GM19467 (cell line): ENCODE data around the gene C19orf25.
"Not testable (repeated sequence)": the region's sequence is repeated elsewhere in the genome, so short reads cannot be mapped to it uniquely, and the experiment has no call there.

Experiments used
- ATAC-seq: cut with Tn5 transposase; IDR thresholded peaks from one replicate; pipeline ENCODE4 v1.9.1; 2021; ENCODE audit warnings: mild to moderate bottlenecking, moderate library complexity; ENCODE audit not compliant: unreplicated experiment

C19orf25 gene

DNA sequence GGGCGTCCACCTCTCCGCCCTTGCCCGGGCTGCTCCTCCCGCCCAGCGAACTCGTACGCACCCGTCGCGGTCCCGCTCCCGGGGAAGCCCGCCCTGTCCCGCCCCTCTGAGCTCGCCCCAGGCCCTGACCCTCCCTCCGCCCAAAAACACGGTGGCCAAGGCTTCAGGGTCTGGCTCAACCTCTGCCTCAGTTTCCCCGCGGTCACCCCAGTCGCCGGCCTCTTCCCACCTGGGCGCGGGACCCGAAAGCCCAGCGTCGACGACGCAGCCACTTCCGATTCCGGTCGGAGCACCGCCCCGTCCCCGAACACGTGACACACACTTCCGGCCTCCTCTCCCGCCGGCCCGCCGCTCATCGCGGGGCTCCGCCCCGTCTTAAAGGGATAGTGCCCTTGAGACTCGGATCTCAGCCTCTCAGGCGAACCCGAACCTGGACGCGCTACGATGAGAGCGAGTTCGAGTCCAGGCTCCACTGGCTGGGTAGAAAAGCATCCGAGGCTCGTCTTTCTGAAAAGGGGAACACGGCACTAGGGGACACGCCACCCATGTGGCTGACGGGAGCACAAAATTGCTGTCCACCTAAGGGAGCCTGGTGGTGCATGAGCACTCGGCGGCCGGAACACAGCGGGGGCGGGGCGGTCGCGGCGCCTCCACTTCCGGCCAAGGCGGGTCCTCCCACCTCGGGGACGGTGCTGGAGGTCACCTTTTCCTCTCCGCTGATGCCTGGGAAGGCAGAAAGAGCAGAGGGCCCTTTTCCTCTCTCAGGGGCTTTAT lies at the start of gene C19orf25:
C19orf25 (minus strand) TSS at position 282 of the 774 bp plus-strand sequence. CDS start 312 bp downstream, outside the sequence.
- ATAC-seq: peak; percentile 66

DNA sequence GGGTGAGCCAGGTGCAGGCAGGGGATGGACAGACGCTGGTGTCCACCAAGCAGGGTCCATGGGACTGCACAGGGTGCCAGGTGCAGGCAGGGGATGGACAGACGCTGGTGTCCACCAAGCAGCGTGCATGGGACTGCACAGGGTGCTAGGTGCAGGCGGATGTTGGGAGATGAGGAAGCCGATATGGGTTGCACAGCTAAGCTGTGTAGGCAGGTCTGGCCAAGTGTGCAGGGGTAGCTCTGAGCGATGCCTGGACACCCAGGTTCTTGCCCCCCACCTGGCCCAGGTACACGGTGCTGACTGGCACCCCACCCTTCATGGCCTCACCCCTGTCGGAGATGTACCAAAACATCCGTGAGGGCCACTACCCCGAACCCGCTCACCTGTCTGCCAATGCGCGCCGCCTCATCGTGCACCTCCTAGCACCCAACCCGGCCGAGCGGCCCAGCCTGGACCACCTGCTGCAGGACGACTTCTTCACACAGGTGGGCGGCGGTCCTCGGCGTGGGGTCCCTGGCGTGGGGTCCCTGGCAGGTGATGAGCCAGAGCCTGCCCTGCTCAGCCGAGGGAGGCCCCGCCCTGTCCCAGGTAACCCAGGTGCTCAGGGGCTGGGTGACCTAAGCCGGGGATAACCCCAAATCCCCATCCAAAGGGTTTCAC lies 48.8 kb upstream of the C19orf25 start:
- no peak for ATAC-seq

DNA sequence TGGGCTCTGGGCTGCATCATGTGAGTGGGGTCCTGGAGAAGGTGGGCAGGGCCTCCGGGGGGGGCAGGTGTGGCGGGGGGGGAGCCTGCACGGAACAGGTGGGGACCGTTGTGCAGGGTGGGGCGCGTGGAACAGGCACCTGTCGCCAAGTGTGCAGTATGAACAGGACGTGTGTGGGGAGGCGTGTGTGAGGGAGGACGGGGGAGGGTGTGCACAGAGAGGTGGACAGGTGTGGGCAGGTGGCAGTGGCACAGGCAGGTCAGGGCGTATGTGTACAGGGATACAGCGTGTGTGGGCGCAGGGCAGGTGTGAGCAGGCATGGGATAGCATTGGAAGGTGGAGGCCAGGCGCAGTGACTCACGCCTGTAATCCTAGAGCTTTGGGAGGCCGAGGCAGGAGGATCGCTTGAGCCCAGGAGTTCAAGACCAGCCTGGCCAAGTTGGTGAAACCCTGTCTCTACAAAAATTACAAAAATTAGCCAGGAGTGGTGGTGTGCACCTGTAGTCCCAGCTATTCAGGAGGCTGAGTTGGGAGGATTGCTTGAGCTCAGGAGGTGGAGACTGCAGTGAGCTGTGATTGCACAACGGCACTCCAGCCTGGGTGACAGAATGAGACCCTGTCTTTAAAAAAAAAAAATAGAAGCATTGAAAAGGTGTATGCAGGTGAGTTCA lies 48.1 kb upstream of the C19orf25 start:
- ATAC-seq: no peak

DNA sequence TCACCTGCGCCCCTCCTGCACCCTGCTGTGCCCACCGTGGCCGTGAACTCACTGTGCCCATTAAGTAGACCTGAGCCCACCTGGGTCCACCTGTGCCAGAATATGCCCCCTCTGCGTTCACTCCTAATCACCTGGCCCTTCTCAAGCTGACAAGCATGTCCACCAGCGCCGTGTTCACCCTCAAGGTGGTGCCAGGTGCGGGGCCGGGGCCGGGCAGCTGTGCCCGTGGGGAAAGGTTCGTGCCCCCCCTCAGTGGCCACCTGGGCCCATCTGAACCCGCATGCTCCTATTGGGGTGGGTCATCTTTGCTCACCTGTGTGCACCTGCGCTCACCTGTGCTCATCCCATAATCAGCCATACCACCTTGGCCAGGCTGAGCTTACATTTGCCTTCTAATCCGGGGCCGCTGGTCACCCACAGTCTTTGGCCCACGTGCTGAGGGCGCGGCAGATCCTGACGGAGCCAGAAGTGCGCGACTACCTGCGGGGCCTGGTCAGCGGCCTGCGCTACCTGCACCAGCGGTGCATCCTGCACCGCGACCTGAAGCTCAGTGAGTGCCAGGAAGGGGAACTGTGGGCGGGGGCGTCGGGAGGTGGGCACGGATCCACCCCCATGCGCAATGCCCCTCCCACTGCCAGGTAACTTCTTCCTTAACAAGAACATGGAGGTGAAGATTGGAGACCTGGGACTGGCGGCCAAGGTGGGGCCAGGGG lies 47.2 kb upstream of the C19orf25 start:
- no peak for ATAC-seq

DNA sequence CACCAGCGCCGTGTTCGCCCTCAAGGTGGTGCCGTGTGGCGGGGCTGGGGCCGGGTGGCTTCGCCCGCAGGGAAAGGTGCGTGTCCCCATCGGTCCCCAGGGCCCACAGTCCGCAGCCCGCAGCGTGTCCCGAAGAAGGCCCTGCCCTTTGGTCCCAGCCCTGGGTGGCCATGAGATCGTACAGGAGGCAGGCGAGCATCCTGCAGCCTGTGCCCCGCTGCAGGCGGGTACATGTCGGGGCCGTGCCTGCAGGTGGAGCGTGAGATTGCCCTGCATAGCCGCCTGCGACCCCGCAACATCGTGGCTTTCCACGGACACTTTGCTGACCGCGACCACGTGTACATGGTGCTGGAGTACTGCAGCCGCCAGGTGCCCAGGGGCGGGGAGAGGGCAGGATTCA lies 46.3 kb upstream of the C19orf25 start:
- no peak for ATAC-seq

DNA sequence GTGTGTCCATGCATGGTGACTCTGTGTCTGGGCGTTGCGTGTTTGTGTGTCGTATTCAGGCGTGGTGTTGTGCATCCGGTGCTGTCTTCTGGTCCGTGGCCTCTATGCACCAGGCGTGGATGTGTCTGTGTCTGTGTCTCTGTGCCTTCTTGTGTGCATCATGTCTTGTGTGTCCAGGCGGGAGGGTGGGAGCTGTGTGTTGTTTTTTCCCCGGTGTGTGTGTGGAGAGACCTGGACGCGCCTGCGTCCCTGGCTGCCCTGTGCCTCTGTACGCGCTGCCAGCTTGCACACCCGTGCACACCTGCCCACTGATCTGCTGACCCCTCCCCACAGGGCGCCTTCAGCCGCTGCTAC lies 45.9 kb upstream of the C19orf25 start:
- no peak for ATAC-seq

DNA sequence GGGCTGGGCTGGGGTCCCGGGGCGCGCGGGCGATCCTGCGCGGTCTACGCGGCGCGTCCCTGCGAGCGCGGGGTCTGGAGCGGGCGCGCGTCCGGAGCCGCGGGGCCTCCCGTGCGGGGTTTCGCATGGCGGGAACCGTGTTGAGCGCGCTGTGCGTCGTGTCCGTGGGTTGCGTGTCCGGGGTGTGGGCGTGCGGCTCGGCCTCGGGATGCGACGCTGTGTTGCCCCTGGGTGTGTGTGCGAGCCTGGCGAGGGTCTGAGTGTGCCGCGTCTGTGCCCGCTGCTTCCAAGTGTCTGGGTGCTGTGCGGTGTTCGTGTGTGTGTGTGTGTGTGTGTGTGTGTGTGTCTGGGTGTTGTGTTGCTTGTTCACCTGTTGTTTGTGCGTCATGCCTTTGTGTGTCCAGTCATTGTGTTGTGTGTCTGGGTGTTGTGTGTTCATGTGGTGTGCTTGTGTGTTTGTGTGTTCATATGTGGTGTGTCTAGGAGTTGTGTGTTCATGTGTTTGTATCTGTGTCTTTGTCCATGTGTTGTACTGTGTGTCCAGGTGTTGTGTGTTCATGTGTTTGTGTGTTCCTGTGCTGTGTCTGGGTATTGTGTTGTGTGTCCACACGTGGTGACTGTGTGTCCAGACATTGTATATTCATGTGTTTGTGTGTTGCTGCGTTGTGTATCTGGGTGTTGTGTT lies 45.4 kb upstream of the C19orf25 start:
- no peak for ATAC-seq

DNA sequence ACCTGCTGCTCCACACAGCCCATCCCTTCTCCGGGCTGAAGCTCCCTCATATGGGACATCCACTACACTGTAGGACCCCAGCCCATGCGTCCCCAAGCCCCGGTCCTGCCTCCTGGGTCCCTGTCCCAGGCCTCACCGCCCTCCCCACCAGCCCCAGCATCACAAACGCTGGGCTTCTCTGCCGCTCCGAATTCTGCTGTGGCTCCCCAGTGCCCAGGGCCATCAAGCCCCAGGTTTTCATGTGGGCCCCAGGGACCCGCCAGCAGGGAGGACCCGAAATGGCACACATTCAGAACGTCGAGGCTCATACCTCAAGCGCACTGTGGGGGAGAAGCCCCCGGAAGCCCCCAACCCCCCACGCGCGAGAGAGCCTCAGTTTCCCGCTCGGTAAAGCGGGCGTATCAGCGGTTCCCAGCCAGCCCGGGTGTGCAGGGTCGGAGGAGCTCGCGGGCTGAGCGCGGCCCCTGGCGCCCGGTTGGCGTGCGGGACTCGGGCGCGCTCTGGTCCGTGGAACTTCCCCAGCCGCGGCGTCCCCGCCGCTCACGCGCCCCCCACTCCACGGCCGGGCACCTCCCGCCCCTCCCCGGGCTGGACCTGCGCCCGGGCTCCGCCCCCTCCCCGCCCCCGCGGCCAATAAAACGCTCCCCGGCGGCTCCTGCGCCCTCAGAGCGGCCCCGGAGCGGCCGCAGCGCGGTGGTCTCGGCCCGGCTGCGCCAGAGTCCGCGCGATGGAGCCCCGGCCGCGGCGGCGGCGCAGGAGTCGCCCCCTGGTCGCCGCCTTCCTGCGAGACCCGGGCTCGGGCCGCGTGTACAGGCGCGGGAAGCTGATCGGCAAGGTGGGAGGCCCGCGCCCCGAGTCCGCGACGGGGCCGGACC lies 44.6 kb upstream of the C19orf25 start, which contains the start of gene PLK5:
PLK5 (plus strand) TSS at position 666 of the 875 bp plus-strand sequence. CDS start 2,920 bp downstream, outside the sequence.
- no peak for ATAC-seq

DNA sequence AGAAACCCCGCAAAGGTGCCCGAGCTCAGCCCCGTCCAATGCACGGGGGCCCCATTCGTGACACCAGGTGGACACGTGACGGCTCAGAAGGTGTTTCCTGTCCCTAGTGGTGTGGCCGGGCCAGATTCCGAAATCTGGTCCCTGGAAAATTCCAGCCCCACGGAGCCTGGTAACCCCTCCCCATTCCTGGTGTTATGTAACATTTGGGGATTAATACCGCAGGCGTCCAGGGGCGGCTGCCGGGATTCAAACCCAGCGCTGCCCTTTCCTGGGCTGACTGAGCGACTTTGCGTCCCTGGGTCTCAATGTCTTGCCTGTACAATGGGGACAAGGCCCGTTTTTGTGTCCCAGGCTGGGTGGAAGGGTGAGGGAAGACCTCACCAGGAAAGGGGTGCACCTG lies 43.8 kb upstream of the C19orf25 start:
- ATAC-seq: no peak

DNA sequence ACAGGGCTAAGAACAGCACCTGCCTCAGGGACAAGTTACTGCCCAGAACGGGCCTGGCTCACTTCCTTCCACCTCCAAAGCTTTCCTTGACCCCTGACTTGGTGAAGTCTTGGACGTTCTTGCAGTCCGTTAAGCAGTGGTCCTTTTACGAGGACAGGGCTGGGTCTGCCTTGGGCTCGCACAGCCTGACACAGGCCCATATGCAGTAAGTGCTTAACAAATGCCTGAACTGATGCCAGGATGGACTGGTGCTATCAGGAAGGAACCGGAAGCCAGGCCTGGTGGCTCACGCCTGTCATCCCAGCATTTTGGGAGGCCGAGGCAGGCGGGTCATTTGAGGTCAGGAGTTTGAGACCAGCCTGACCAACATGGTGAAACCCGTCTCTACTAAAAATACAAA lies 43.0 kb upstream of the C19orf25 start:
- ATAC-seq: no peak

DNA sequence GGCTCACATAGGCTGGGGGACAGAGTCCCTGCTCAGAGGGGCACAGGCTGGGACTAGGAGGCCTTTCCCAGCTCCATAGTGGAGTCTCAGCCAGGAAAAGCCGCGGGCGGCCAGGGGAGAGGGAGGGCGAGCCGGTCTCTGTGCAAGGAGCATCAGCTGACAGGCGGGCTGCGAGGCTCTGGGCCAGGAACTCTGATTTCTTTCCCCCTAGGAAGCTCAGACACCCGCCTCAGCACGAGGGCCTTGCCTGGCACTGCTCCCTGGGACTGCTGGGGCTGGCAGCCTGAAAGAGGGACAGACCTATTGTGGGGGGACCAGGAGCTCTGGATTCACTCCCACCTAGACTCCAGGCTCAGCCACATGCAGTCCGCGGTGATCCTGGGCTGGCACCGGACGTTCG lies 42.6 kb upstream of the C19orf25 start:
- ATAC-seq: no peak

DNA sequence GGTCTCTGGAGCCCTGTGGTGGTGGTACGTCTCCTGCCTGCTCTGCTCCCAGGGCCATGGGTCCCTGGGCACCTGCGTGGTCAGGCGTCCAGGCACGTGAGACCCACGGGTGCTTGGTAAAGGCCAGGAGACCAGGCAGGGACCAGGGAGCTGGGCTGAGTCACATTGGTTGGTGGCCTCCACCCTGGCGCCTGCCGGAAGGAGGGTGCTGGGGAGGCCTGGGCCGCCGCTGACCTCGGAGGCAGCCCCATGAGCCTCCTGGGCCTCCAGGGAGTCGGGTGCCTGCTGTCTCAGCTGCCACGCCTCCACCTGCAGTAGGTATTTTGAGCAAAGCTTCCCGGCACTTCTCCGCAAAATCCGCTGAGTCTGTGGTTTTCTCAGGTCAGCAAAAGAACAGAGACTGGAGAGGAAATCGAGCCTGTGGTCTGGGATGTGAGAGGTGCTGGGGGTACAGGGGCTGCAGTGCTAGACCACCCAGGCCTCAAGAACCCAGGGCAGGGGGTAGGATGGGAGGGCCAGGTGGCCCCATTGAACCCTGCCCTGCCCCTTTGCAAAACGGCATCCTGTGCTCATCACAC lies 41.3 kb upstream of the C19orf25 start:
- no peak for ATAC-seq

DNA sequence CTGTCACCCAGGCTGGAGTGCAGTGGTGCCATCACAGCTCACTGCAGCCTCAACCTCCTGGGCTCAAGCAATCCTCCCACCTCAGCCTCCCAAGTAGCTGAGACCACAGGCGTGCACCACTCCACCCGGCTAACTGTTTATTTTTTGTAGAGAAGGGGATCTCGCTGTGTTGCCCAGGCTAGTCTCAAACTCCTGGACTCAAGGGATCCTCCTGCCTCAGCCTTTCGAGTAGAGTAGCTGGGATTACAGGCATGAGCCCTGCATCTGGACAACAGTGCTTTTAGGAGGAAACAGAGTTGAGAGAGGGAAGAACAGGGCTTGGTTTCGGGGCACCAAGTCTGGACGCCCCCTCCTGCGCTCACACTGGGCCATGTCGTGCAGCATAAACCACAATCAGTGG lies 40.8 kb upstream of the C19orf25 start:
- not testable (repeated sequence) for ATAC-seq

DNA sequence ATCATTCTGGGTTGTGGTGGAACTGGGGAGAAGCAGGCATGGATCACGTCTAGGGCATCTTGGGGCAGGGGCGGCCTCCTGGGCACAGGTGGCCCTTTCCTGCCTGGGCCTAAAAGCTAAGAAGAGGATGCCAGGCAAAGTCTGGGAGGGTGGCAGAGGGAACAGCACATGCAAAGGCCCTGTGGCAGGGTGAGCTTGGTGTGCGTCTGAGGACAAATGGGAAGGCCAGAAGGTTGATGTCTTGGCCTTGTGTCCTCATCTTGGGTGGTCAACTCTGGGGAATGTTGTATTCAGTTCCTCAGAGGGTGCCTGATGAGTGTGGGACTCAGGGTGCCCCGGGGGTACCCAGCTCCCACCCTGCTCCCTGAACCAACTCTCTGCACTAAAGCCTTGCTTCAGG lies 39.5 kb upstream of the C19orf25 start:
- ATAC-seq: no peak

DNA sequence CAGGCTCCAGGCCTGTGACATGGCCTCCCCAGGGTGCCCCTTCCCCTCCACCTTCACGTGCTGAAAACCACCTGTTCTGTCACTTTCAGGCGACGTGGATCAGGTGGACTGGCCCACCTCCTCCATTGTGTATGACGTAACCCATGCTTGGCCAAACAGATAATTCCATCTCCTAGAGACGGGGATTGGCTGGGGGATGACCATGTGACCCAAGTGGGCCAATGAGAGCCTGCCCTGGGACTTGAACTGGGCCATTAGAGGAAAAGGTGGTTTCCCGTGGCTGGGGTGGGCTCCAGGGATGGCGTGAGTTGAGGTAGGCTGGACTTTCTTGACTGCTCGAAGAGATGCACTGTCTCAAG lies 37.4 kb upstream of the C19orf25 start:
- ATAC-seq: no peak

DNA sequence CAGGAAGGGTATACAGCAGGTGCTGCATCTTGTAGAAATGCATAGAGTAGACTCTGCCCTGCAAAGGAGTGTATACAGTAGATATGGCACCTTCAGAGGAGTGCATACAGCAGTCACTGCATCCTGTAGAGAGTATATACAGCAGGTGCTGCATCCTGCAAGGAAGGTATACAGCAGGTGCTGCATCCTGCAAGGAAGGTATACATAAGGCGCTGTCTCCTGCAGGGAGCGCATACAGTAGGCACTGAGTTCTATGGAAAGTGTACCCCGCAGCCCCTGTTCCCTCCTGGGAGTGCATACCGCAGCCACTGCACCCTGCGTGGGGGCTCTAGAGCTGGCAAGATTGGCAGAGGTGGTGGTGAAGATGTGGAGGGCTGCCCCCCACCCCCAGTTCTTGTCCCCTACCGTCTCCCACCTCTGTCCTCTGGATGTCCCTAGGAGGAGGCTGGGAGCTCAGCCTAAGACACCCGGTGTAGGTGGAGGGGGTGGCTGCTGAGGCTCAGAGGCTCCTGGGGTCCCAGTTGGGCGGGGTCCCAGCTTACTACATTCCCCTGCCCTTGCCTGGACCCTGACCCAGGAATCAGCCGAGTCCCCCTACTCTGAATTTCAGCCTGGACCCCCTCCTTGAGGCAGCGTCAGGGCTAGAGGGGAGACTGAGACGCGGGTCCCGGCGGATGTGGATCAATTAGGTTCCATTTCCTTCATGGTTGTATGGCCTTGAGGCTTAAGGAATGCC lies 36.1 kb upstream of the C19orf25 start:
- no peak for ATAC-seq

DNA sequence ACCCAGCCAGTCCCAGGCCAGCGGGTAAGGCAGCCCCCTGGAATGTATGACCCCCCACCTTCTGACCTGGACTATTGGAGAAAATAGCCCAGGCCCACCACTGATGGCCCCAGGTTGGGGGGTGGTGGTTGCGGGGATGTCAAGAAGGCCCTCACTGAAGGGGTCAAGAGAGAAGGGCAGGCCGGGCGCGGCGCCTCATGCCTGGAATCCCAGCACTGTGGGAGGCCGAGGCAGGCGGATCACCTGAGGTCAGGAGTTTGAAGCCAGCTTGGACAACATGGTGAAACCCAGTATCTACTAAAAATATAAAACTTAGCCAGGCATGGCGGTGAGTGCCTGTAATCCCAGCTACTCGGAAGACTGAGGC lies 35.3 kb upstream of the C19orf25 start:
- no peak for ATAC-seq

DNA sequence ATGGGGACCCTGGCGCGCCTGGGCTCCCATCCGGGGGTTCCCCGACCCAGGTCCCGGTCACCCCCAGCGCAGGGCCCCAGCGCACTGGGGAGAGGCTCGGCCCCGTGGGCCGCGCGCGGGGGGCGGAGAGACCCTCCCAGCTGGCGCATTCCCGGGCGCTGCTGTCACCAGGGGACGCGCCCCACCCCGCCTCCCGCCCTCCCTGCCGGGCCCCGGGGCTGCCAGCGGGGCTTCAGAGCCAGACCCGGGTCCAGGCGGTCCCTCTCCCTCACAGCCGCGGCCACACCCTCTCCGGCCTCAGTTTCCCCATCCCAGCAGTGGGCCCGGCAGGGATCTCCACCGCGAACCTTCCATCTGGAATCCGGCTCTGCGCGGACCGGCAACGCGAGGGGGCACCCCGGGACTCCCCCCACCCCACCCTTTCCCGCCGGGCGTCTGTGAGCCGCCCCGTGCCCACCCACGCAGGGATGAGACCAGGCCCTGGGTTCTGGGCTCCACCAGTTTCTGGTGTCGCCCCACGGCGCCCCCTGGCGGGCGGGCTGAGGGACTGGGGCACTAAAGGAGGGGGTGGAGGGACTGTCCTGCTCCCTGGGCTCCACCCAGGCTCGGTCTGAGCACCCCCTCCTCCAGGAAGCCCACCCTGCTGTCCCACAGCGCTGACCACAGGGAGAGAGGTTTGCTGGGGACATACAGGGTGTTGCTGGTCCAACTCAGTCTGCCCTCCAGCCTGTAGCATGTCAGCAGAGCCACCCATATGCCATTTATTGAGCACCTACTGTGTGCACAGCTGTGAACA lies 34.7 kb upstream of the C19orf25 start:
- ATAC-seq: no peak
